Measurements from ENCODE around the gene PMP22. TPM values are rescaled to one million over a fixed set of nuclear protein-coding genes. Genes with fewer than 3 reads are reported as not detected.

PMP22 gene
- total and polyA plus RNA-seq, 2 of the 13 experiments (the other 11 are each of a cell fraction or from before 2014, with no cell fraction given): 5.7 to 6.2 TPM

GRCh38 chr17:15185625-15185991, 79.5 kb downstream of the PMP22 start:
- H3K9ac ChIP-seq (ENCODE audit: insufficient read depth, low read depth, low read length): no peak overlapping the region
- 8% methylated on average over 4 of the region's 4 CpGs for WGBS (ENCODE audit: low lambda C conversion rate)
- DNase-seq (ENCODE audit: low spot score): no peak
- in situ Hi-C loops (cut with HindIII; ENCODE audit: extremely low pct_ligation_motif_present, low pct_unique_long_range_greater_than_20kb) (no loop called here), intact Hi-C loops (cut with micrococcal nuclease; ENCODE audit: unreplicated experiment) (no loop called here)
- no peaks in the 10 kb centered on the region for H3K4me1 ChIP-seq (ENCODE audit: insufficient read depth, low read length)
- no peak for TF ChIP-seq ZNF44 (CRISPR knock-in tag; IDR thresholded peaks at IDR 0.05)
- no peak for TF ChIP-seq MAX (IDR thresholded peaks at IDR 0.05)
- no peak overlapping the region for H3K4me2 ChIP-seq (ENCODE audit: low read depth, low read length)
- peaks cover 0 to 15% of the 10 kb centered on the region in 2 experiments; a peak in 4 of 5 replicates for H3K27me3 ChIP-seq (ENCODE audit: control insufficient read depth in 1 of 2, insufficient read depth in 2 of 2, low read length in 2 of 2)
- no peaks in the 10 kb centered on the region for H4K20me1 ChIP-seq (ENCODE audit: insufficient read depth, low read length)
- CTCF ChIA-PET (ENCODE audit: low intra/inter-chr PET ratio, low total read pairs): no interaction called here
- FAIRE-seq: no peak
- no peak overlapping the region for H2AFZ ChIP-seq (ENCODE audit: low read length)
- POLR2A ChIA-PET: no interaction called here
- no peak for ATAC-seq
- H3K27ac ChIP-seq (ENCODE audit: extremely low read length, insufficient read depth, low read length): no peak overlapping the region
- H3K9me3 ChIP-seq (ENCODE audit: low read length): no peaks in the 10 kb centered on the region
- no peaks in the 10 kb centered on the region for H3K79me2 ChIP-seq (ENCODE audit: insufficient read depth, low read length)
- no peaks in the 10 kb centered on the region for H3K36me3 ChIP-seq (replicated peaks in 1 of 2; ENCODE audit: control insufficient read depth in 1 of 2, insufficient read depth in 2 of 2, low read length in 2 of 2)
- no peak overlapping the region for H3K4me3 ChIP-seq (replicated peaks in 1 of 3; ENCODE audit: insufficient read depth in 1 of 3, low read depth in 2 of 3, low read length in 3 of 3)
- BruUV-seq (replicated peaks): no TSS peak

- no peak for DNase-seq (ENCODE audit: low spot score)
- CTCF ChIA-PET (ENCODE audit: low intra/inter-chr PET ratio, low total read pairs): no interaction called here
- FAIRE-seq: no peak
- in situ Hi-C loops (cut with HindIII; ENCODE audit: extremely low pct_ligation_motif_present, low pct_unique_long_range_greater_than_20kb) (no loop called here), intact Hi-C loops (cut with micrococcal nuclease; ENCODE audit: unreplicated experiment) (no loop called here)
- no peak for TF ChIP-seq ZNF557 (CRISPR knock-in tag; IDR thresholded peaks at IDR 0.05)
- no peak for TF ChIP-seq SMAD1 (CRISPR knock-in tag; IDR thresholded peaks at IDR 0.05; ENCODE audit: borderline replicate concordance, low read depth)
- TF ChIP-seq ZNF674 (CRISPR knock-in tag; IDR thresholded peaks at IDR 0.05; ENCODE audit: low read depth): no peak
- 18% methylated on average over 5 of the region's 5 CpGs for WGBS (ENCODE audit: low lambda C conversion rate)
- no peak overlapping the region for H3K27ac ChIP-seq (ENCODE audit: extremely low read length, insufficient read depth, low read length)
- no peaks in the 10 kb centered on the region for H3K79me2 ChIP-seq (ENCODE audit: insufficient read depth, low read length)
- H3K4me1 ChIP-seq (ENCODE audit: insufficient read depth, low read length): 0 out of 2 replicates have a peak, but pooled peaks cover under 1% of the 10 kb centered on the region
- no peaks in the 10 kb centered on the region for H3K36me3 ChIP-seq (replicated peaks in 1 of 2; ENCODE audit: control insufficient read depth in 1 of 2, insufficient read depth in 2 of 2, low read length in 2 of 2)
- POLR2A ChIA-PET: no interaction called here
- H3K9ac ChIP-seq (ENCODE audit: insufficient read depth, low read depth, low read length): no peak overlapping the region
- H4K20me1 ChIP-seq (ENCODE audit: insufficient read depth, low read length): no peaks in the 10 kb centered on the region
- H3K9me3 ChIP-seq (ENCODE audit: low read length): no peaks in the 10 kb centered on the region
- H3K4me2 ChIP-seq (ENCODE audit: low read depth, low read length): no peak overlapping the region
- ATAC-seq: no peak
- H2AFZ ChIP-seq (ENCODE audit: low read length): no peak overlapping the region
- H3K27me3 ChIP-seq (ENCODE audit: control insufficient read depth in 1 of 2, insufficient read depth in 2 of 2, low read length in 2 of 2): peaks cover 0 to 15% of the 10 kb centered on the region in 2 experiments; a peak in 4 of 5 replicates
- BruUV-seq (replicated peaks): no TSS peak
- H3K4me3 ChIP-seq (replicated peaks in 1 of 3; ENCODE audit: insufficient read depth in 1 of 3, low read depth in 2 of 3, low read length in 3 of 3): no peak overlapping the region
Measured at GRCh38 chr17:15184872-15185624, 80.1 kb downstream of the PMP22 start.

Measured in HepG2 (cell line).